ENCODE results near the gene DUOXA1. TPM values are rescaled to one million over a fixed set of nuclear protein-coding genes. Genes with fewer than 3 reads are reported as not detected.

DUOXA1 gene
- total and polyA plus RNA-seq, 9 of the 15 experiments (the other 6 are each of a cell fraction or from before 2014, with no cell fraction given) = 0.17 to 0.74 (median 0.24) TPM; not detected in 6

DNA sequence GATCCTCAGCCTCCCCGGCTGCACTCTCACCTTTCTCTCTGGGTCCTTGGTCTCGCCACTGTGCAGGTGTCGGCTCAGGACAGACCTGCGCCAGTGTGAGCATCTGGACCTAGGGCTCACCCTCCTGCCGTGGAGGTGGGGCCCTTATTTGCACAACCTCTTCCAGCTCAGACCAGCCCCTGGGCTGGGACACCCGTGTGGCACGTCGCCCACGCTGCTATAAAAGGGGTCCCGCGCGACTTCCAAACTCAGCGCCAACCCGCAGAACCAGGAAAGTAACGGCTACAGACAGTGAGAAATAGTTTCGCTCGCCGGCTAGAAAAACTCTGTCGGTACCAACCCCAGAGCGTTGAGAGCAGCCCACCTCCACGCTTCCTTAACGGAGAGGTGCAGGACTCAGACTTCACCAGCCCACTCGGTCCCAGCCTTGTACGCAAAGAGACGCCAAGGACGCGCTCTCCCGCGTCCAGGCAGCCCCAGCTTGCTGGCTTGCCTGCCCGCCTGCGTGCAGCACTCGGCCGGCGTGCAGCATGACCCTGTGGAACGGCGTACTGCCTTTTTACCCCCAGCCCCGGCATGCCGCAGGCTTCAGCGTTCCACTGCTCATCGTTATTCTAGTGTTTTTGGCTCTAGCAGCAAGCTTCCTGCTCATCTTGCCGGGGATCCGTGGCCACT, 15.5 kb downstream of the DUOXA1 start, which contains the start of the genes DUOX2 and DUOXA2:
TSS of gene DUOX2 (minus strand) at position 97 of the 675 bp plus-strand sequence. CDS start 761 bp downstream, outside the sequence.
TSS of gene DUOXA2 (plus strand) at position 251 of the 675 bp plus-strand sequence. CDS start at position 531, 280 bp downstream.
- Histone ChIP-seq H3K36me3 (ENCODE audit: control insufficient read depth, insufficient read depth, low read length) (no peaks in the 10 kb centered on the region), H3K9me3 (replicated peaks; ENCODE audit: control insufficient read depth, insufficient read depth, low read depth, low read length) (no peaks in the 10 kb centered on the region), H3K27me3 (ENCODE audit: control insufficient read depth in 2 of 2, insufficient read depth in 2 of 2, low read length in 2 of 2) (peaks cover 2 to 19% of the 10 kb centered on the region in 2 experiments; a peak in 3 of 5 replicates), H3K79me2 (ENCODE audit: control insufficient read depth, insufficient read depth, low read length) (no peaks in the 10 kb centered on the region), H3K4me2 (ENCODE audit: insufficient read depth, low read length) (no peak within 1 kb of the TSS), H3K9ac (ENCODE audit: insufficient read depth in 1 of 2, low read depth in 2 of 2, low read length in 2 of 2) (no peak within 1 kb of the TSS), H3K4me3 (no peak within 1 kb of the TSS), H3K9me1 (ENCODE audit: control insufficient read depth, insufficient read depth, low read length) (no peaks in the 10 kb centered on the region), H3K4me1 (replicated peaks in 1 of 2; ENCODE audit: control insufficient read depth in 2 of 2, insufficient read depth in 2 of 2, low read length in 2 of 2) (peaks cover 0 to 32% of the 10 kb centered on the region in 2 experiments; a peak in 3 of 5 replicates), H4K20me1 (replicated peaks; ENCODE audit: control insufficient read depth, insufficient read depth, low read length) (no peaks in the 10 kb centered on the region), H3K27ac (ENCODE audit: extremely low read depth, low read depth, low read length) (no peak within 1 kb of the TSS), H2AFZ (ENCODE audit: low read depth, low read length) (no peak within 1 kb of the TSS)
- ChIA-PET CTCF (ENCODE audit: low intra/inter-chr PET ratio) (no interaction called here), POLR2A (no interaction called here)
- in situ Hi-C loops (cut with MboI) (loop anchor here (25.0 kb wide), 1 partner anchor 152 kb away; the partner anchor contains the start of gene TERB2), intact Hi-C loops (cut with micrococcal nuclease) (no loop called here)
- ATAC-seq = no peak
- WGBS (ENCODE audit: insufficient coverage, low coverage, missing lambda C conversion rate) = 40% methylated on average over 42 of the region's 42 CpGs
- no peak for DNase-seq (ENCODE audit: extremely low read depth in 1 of 4, low spot score in 3 of 4)
- no TSS peak for BruUV-seq (replicated peaks)
- FAIRE-seq = no peak
- TF ChIP-seq ZNF436 (CRISPR knock-in tag; IDR thresholded peaks at IDR 0.05) = no peak
- no peak for TF ChIP-seq BRCA1 (IDR thresholded peaks at IDR 0.05)
- no peak for TF ChIP-seq BRCA1 (CRISPR knock-in tag; IDR thresholded peaks at IDR 0.05)
- no peak for TF ChIP-seq SRSF7 (optimal IDR thresholded peaks at IDR 0.05; ENCODE audit: low read depth, low read length)
- TF ChIP-seq, protein P1, sequence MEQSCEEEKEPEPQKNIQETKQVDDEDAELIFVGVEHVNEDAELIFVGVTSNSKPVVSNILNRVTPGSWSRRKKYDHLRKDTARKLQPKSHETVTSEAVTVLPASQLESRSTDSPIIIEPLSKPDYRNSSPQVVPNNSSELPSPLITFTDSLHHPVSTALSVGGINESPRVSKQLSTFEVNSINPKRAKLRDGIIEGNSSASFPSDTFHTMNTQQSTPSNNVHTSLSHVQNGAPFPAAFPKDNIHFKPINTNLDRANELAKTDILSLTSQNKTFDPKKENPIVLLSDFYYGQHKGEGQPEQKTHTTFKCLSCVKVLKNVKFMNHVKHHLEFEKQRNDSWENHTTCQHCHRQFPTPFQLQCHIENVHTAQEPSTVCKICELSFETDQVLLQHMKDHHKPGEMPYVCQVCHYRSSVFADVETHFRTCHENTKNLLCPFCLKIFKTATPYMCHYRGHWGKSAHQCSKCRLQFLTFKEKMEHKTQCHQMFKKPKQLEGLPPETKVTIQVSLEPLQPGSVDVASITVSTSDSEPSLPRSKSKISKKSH (CRISPR knock-in tag; IDR thresholded peaks at IDR 0.05) = no peak
- no peak for TF ChIP-seq NEUROD1 (IDR thresholded peaks at IDR 0.05; ENCODE audit: borderline replicate concordance, low read depth, low read length, partially characterized antibody)
- no peak for TF ChIP-seq SIRT6 (IDR thresholded peaks at IDR 0.05; ENCODE audit: low read depth, low read length)
- TF ChIP-seq TEAD2 (tag; IDR thresholded peaks at IDR 0.05) = no peak
- TF ChIP-seq, protein P2, sequence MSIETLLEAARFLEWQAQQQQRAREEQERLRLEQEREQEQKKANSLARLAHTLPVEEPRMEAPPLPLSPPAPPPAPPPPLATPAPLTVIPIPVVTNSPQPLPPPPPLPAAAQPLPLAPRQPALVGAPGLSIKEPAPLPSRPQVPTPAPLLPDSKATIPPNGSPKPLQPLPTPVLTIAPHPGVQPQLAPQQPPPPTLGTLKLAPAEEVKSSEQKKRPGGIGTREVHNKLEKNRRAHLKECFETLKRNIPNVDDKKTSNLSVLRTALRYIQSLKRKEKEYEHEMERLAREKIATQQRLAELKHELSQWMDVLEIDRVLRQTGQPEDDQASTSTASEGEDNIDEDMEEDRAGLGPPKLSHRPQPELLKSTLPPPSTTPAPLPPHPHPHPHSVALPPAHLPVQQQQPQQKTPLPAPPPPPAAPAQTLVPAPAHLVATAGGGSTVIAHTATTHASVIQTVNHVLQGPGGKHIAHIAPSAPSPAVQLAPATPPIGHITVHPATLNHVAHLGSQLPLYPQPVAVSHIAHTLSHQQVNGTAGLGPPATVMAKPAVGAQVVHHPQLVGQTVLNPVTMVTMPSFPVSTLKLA (conservative IDR thresholded peaks at IDR 0.05) = no peak
- no peak for TF ChIP-seq SREBF2 (CRISPR knock-in tag; IDR thresholded peaks at IDR 0.05)
- TF ChIP-seq NCOR1 (IDR thresholded peaks at IDR 0.05) = no peak
- TF ChIP-seq SPI1 (IDR thresholded peaks at IDR 0.05; ENCODE audit: borderline replicate concordance, low read depth, low read length) = no peak
- TF ChIP-seq BRF1 (IDR thresholded peaks at IDR 0.05; ENCODE audit: borderline replicate concordance, extremely low read depth, insufficient read length) = no peak
- no peak for TF ChIP-seq SMARCA4 (IDR thresholded peaks at IDR 0.05)
- TF ChIP-seq, protein P3, sequence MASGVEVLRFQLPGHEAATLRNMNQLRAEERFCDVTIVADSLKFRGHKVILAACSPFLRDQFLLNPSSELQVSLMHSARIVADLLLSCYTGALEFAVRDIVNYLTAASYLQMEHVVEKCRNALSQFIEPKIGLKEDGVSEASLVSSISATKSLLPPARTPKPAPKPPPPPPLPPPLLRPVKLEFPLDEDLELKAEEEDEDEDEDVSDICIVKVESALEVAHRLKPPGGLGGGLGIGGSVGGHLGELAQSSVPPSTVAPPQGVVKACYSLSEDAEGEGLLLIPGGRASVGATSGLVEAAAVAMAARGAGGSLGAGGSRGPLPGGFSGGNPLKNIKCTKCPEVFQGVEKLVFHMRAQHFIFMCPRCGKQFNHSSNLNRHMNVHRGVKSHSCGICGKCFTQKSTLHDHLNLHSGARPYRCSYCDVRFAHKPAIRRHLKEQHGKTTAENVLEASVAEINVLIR (CRISPR knock-in tag; IDR thresholded peaks at IDR 0.05) = no peak
- TF ChIP-seq ZNF561 (CRISPR knock-in tag; conservative IDR thresholded peaks at IDR 0.05) = no peak
